ENCODE measurements around the gene APP.
A peak's percentile ranks its signal among the peaks of the same experiment; 100 is the strongest.

Gene APP

GRCh38 chr21:25863747-25864146 is 306.8 kb downstream of the APP start:
- DNase-seq (ENCODE audit: low read depth), result no peak

- no peak for DNase-seq (ENCODE audit: low read depth)
Observed at GRCh38 chr21:25863031-25863430, 307.5 kb downstream of the APP start.

GRCh38 chr21:25862596-25862995 is 308.0 kb downstream of the APP start:
- DNase-seq (ENCODE audit: low read depth), result peak; percentile 44

- DNase-seq (ENCODE audit: low read depth), result no peak
Observed at GRCh38 chr21:25862112-25862511, 308.5 kb downstream of the APP start.

- no peak for DNase-seq (ENCODE audit: low read depth)
Observed at GRCh38 chr21:25859235-25859929, 311.2 kb downstream of the APP start.

GRCh38 chr21:25858325-25858724 is 312.2 kb downstream of the APP start:
- no peak for DNase-seq (ENCODE audit: low read depth)

GRCh38 chr21:25857308-25858074 is 313.1 kb downstream of the APP start:
- no peak for DNase-seq (ENCODE audit: low read depth)

GRCh38 chr21:25855576-25855975 is 315.0 kb downstream of the APP start:
- DNase-seq (ENCODE audit: low read depth), result no peak

GRCh38 chr21:25850126-25850842 is 320.3 kb downstream of the APP start:
- no peak for DNase-seq (ENCODE audit: low read depth)

GRCh38 chr21:25848309-25848708 is 322.3 kb downstream of the APP start:
- DNase-seq (ENCODE audit: low read depth), result no peak

- DNase-seq (ENCODE audit: low read depth), result no peak
Observed at GRCh38 chr21:25845729-25846256, 324.8 kb downstream of the APP start.

GRCh38 chr21:25842925-25843324 is 327.6 kb downstream of the APP start:
- DNase-seq (ENCODE audit: low read depth), result no peak

GRCh38 chr21:25838809-25839208 is 331.8 kb downstream of the APP start:
- DNase-seq (ENCODE audit: low read depth), result no peak

- DNase-seq (ENCODE audit: low read depth), result peak; percentile 89
Observed at GRCh38 chr21:25837533-25838265, 332.9 kb downstream of the APP start.

- peak; percentile 20 for DNase-seq (ENCODE audit: low read depth)
Observed at GRCh38 chr21:25836396-25836795, 334.2 kb downstream of the APP start.

GRCh38 chr21:25834381-25834780 is 336.2 kb downstream of the APP start:
- no peak for DNase-seq (ENCODE audit: low read depth)

- DNase-seq (ENCODE audit: low read depth), result peak; percentile 26
Observed at GRCh38 chr21:25831300-25831960, 339.1 kb downstream of the APP start.

Measured in EH (cell line).